DOHH2 (cell line): Measurements from ENCODE around the gene PLB1.

Experiments used
- H3F3A ChIP-seq: fragments of 200-600 bp; sonication (generic), shearing (Covaris generic); 2 replicates; pipeline ENCODE4 v1.6.0; 2016; ENCODE audit warnings: antibody characterized with exemption, mild to moderate bottlenecking; ENCODE audit not compliant: control insufficient read depth, insufficient read depth
- H3K27ac ChIP-seq: fragments of 200-600 bp; sonication (generic); 2 replicates; pipeline ENCODE4 v1.5.1; 2014; ENCODE audit warnings: low read depth, mild to moderate bottlenecking, low read length, moderate library complexity
- H3K27me3 ChIP-seq: fragments of 200-600 bp; sonication (generic); 2 replicates; pipeline ENCODE4 v1.6.1; 2014; ENCODE audit warnings: mild to moderate bottlenecking, low read length, mixed read lengths; ENCODE audit not compliant: control insufficient read depth
- H3K36me3 ChIP-seq: fragments of 200-600 bp; sonication (generic); 2 replicates; pipeline ENCODE4 v1.6.1; 2014; ENCODE audit warnings: mild to moderate bottlenecking, low read length, moderate library complexity, mixed read lengths; ENCODE audit not compliant: control insufficient read depth
- H3K4me1 ChIP-seq: fragments of 200-600 bp; sonication (generic); 2 replicates; pipeline ENCODE4 v1.6.1; 2014; ENCODE audit warnings: mild to moderate bottlenecking, low read length, mixed read lengths; ENCODE audit not compliant: control insufficient read depth
- H3K4me2 ChIP-seq: fragments of 200-600 bp; sonication (generic); 2 replicates; pipeline ENCODE4 v1.6.0; 2014; ENCODE audit warnings: mild to moderate bottlenecking, low read length, moderate library complexity
- H3K4me3 ChIP-seq: fragments of 200-600 bp; sonication (generic); 2 replicates; pipeline ENCODE4 v1.5.1; 2014; ENCODE audit warnings: mild to moderate bottlenecking, low read length, mixed read lengths
- H3K79me2 ChIP-seq: fragments of 200-600 bp; sonication (generic); 2 replicates; pipeline ENCODE4 v1.6.1; 2014; ENCODE audit warnings: mild to moderate bottlenecking, low read length, mixed read lengths; ENCODE audit not compliant: control insufficient read depth
- H3K9me2 ChIP-seq: fragments of 200-600 bp; sonication (generic); replicated peaks from 2 replicates; pipeline ENCODE4 v1.6.1; 2014; ENCODE audit warnings: mild to moderate bottlenecking, low read length, mixed read lengths; ENCODE audit not compliant: control insufficient read depth
- H3K9me3 ChIP-seq: fragments of 200-600 bp; sonication (generic); 2 replicates; pipeline ENCODE4 v1.6.1; 2014; ENCODE audit warnings: antibody characterized with exemption, low read length, mixed read lengths; ENCODE audit not compliant: control insufficient read depth, insufficient read depth
- H4K20me1 ChIP-seq: fragments of 200-600 bp; sonication (generic); 2 replicates; pipeline ENCODE4 v1.6.0; 2014; ENCODE audit warnings: low read depth, mild to moderate bottlenecking, antibody characterized with exemption, low read length, moderate library complexity; ENCODE audit not compliant: control insufficient read depth, insufficient read depth
- CTCF ChIP-seq: fragments of 200-600 bp; sonication (generic); IDR thresholded peaks from one replicate; pipeline ENCODE4 v1.5.1; 2014; ENCODE audit warnings: antibody characterized with exemption, mild to moderate bottlenecking, low read depth, low read length; ENCODE audit not compliant: poor library complexity, severe bottlenecking
- EZH2phosphoT487 ChIP-seq: fragments of 200-600 bp; sonication (generic); IDR thresholded peaks from 2 replicates; pipeline ENCODE4 v1.6.1; 2017; ENCODE audit warnings: borderline replicate concordance, mild to moderate bottlenecking, antibody characterized with exemption, low read length, moderate library complexity, mixed read lengths

PLB1 gene

GRCh38 chr2:28453396-28453795 is 42.5 kb upstream of the PLB1 start:
- no peaks in the 10 kb centered on the region for H3K9me3 ChIP-seq
- no peak overlapping the region for H3K4me2 ChIP-seq
- H3F3A ChIP-seq, result no peaks in the 10 kb centered on the region
- H3K27ac ChIP-seq, result no peak overlapping the region
- H3K4me1 ChIP-seq, result no peaks in the 10 kb centered on the region
- H4K20me1 ChIP-seq, result no peaks in the 10 kb centered on the region
- H3K27me3 ChIP-seq, result no peaks in the 10 kb centered on the region
- no peaks in the 10 kb centered on the region for H3K36me3 ChIP-seq
- H3K79me2 ChIP-seq, result no peaks in the 10 kb centered on the region
- H3K9me2 ChIP-seq, result no peaks in the 10 kb centered on the region
- TF ChIP-seq CTCF (no peak), EZH2phosphoT487 (no peak)
- no peak overlapping the region for H3K4me3 ChIP-seq

GRCh38 chr2:28454016-28454930 is 41.6 kb upstream of the PLB1 start:
- Histone ChIP-seq H3F3A (no peaks in the 10 kb centered on the region), H3K27me3 (no peaks in the 10 kb centered on the region), H3K4me3 (no peak overlapping the region), H3K9me3 (no peaks in the 10 kb centered on the region), H3K9me2 (no peaks in the 10 kb centered on the region), H3K36me3 (no peaks in the 10 kb centered on the region), H3K4me2 (no peak overlapping the region), H3K4me1 (no peaks in the 10 kb centered on the region), H3K27ac (no peak overlapping the region), H4K20me1 (no peaks in the 10 kb centered on the region), H3K79me2 (no peaks in the 10 kb centered on the region)
- no peak for TF ChIP-seq EZH2phosphoT487
- no peak for TF ChIP-seq CTCF

DNA sequence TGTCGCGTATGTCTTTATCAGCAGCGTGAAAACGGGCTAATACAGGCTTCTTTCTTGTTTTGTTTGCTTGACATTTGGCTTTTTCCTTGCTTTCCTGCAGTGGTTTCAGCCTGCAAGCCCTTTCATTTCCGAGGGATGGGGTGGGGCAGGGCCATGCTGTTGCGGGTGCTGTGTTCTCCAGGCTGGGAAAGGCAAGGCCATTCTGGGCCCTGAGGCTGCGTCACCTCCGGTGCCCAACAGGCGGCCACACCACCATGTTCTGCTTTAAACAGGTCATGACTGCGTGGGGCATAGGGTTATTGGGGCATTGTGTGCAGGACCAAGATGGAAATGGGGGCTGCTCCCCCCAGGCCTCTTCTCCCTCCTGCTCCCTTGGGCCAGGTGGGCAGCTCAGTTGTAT is 38.6 kb upstream of the PLB1 start:
- Histone ChIP-seq H3K4me1 (no peaks in the 10 kb centered on the region), H3K79me2 (no peaks in the 10 kb centered on the region), H3F3A (no peaks in the 10 kb centered on the region), H3K4me2 (no peak overlapping the region), H3K9me3 (no peaks in the 10 kb centered on the region), H3K27ac (no peak overlapping the region), H3K36me3 (no peaks in the 10 kb centered on the region), H3K9me2 (no peaks in the 10 kb centered on the region), H4K20me1 (no peaks in the 10 kb centered on the region), H3K4me3 (no peak overlapping the region), H3K27me3 (peaks cover 6% of the 10 kb centered on the region)
- no peak for TF ChIP-seq EZH2phosphoT487

DNA sequence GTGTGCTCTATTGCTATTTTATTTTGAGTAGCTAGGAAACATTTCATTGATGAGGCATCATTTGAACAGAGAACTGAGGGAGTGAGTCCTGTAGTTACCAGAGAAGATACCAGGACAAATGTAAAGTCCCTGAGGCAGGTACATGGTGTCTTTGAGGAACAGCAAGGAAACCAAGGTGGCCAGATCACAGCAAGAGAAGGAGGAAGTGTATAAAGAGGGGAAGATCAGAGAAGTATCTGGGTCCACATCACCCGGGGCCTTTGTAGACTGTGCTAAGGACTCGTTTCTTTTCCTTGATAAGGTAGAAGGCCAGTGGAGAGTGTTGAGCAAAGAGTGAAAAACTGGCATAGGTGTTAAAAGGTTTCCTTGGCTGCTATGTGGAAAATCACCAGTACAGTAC is 34.8 kb upstream of the PLB1 start:
- Histone ChIP-seq H3K4me2 (no peak overlapping the region), H3K4me3 (no peak overlapping the region), H3K9me2 (no peaks in the 10 kb centered on the region), H3K79me2 (no peaks in the 10 kb centered on the region), H3K27me3 (peaks cover 17% of the 10 kb centered on the region), H3K27ac (no peak overlapping the region), H3K36me3 (no peaks in the 10 kb centered on the region), H3K4me1 (no peaks in the 10 kb centered on the region), H3F3A (no peaks in the 10 kb centered on the region), H3K9me3 (no peaks in the 10 kb centered on the region; the same call in 1 of the 2 replicates), H4K20me1 (no peaks in the 10 kb centered on the region)
- TF ChIP-seq EZH2phosphoT487, result no peak
- TF ChIP-seq CTCF, result no peak
